Measurements from ENCODE around the gene KRT33B.

GRCh38 chr17:41352597-41353366 is 16.8 kb downstream of the KRT33B start:
- TF ChIP-seq CTCF (IDR thresholded peaks at IDR 0.05; ENCODE audit: poor library complexity) (no peak), EZH2 (IDR thresholded peaks at IDR 0.05; ENCODE audit: borderline replicate concordance) (no peak), EZH2phosphoT487 (IDR thresholded peaks at IDR 0.05; ENCODE audit: low read depth, severe bottlenecking, unreplicated experiment) (no peak)

All from hepatocyte (in vitro differentiated cells).